Measurements from ENCODE around the gene PKD2. TPM values are rescaled to one million over a fixed set of nuclear protein-coding genes. Genes with fewer than 3 reads are reported as not detected.

PKD2 gene
- polyA plus RNA-seq, 1 donor from 2014 or later: 54.8 TPM

GRCh38 chr4:88110826-88111225 is 103.4 kb downstream of the PKD2 start:
- H2AFZ ChIP-seq (ENCODE audit: low read depth, low read length): no peak overlapping the region

GRCh38 chr4:88112856-88113255 is 105.4 kb downstream of the PKD2 start:
- Histone ChIP-seq H3K27me3 (ENCODE audit: insufficient read depth, low read depth, low read length) (no peaks in the 10 kb centered on the region), H2AFZ (ENCODE audit: low read depth, low read length) (no peak overlapping the region), H3K79me2 (replicated peaks; ENCODE audit: insufficient read depth, low read length) (no peaks in the 10 kb centered on the region), H3K9me3 (ENCODE audit: low read length) (no peaks in the 10 kb centered on the region), H3K9me2 (ENCODE audit: insufficient read depth, low read length) (no peaks in the 10 kb centered on the region), H3K4me3 (ENCODE audit: low read length) (no peak overlapping the region), H3K36me3 (ENCODE audit: insufficient read depth, low read length) (no peaks in the 10 kb centered on the region), H3K27ac (ENCODE audit: low read length) (no peak overlapping the region), H4K20me1 (ENCODE audit: insufficient read depth) (no peaks in the 10 kb centered on the region), H3K9ac (ENCODE audit: low read length) (no peak overlapping the region), H3F3A (ENCODE audit: insufficient read depth, low read length, poor library complexity, severe bottlenecking) (no peaks in the 10 kb centered on the region), H3K4me2 (ENCODE audit: low read length) (no peak overlapping the region)
- TF ChIP-seq RAD21 (conservative IDR thresholded peaks at IDR 0.05) (no peak), POLR2AphosphoS5 (IDR thresholded peaks at IDR 0.05) (no peak), EP300 (conservative IDR thresholded peaks at IDR 0.05; ENCODE audit: poor library complexity, severe bottlenecking) (no peak), MXI1 (conservative IDR thresholded peaks at IDR 0.05; ENCODE audit: poor library complexity, severe bottlenecking) (no peak), CTCF (IDR thresholded peaks at IDR 0.05; ENCODE audit: poor library complexity, severe bottlenecking) (no peak)

More at GRCh38 chr4:88110826-88111225, 103.4 kb downstream of the PKD2 start:
- Histone ChIP-seq H3K27me3 (ENCODE audit: insufficient read depth, low read depth, low read length) (no peaks in the 10 kb centered on the region), H4K20me1 (ENCODE audit: insufficient read depth) (no peaks in the 10 kb centered on the region), H3K4me3 (ENCODE audit: low read length) (no peak overlapping the region), H3K79me2 (replicated peaks; ENCODE audit: insufficient read depth, low read length) (no peaks in the 10 kb centered on the region), H3K9me2 (ENCODE audit: insufficient read depth, low read length) (no peaks in the 10 kb centered on the region), H3K27ac (ENCODE audit: low read length) (no peak overlapping the region), H3K9ac (ENCODE audit: low read length) (no peak overlapping the region), H3K4me2 (ENCODE audit: low read length) (no peak overlapping the region), H3K9me3 (ENCODE audit: low read length) (no peaks in the 10 kb centered on the region), H3K36me3 (ENCODE audit: insufficient read depth, low read length) (no peaks in the 10 kb centered on the region), H3F3A (ENCODE audit: insufficient read depth, low read length, poor library complexity, severe bottlenecking) (no peaks in the 10 kb centered on the region)
- TF ChIP-seq RAD21 (conservative IDR thresholded peaks at IDR 0.05) (no peak), MXI1 (conservative IDR thresholded peaks at IDR 0.05; ENCODE audit: poor library complexity, severe bottlenecking) (no peak), EZH2 (IDR thresholded peaks at IDR 0.05; ENCODE audit: borderline replicate concordance, insufficient read depth, low read length, poor library complexity, severe bottlenecking) (no peak), TAF1 (IDR thresholded peaks at IDR 0.05; ENCODE audit: low read depth) (no peak), CTCF (IDR thresholded peaks at IDR 0.05; ENCODE audit: poor library complexity, severe bottlenecking) (no peak), SMC3 (conservative IDR thresholded peaks at IDR 0.05; ENCODE audit: poor library complexity) (no peak), EP300 (conservative IDR thresholded peaks at IDR 0.05; ENCODE audit: poor library complexity, severe bottlenecking) (no peak), POLR2AphosphoS5 (IDR thresholded peaks at IDR 0.05) (no peak), REST (IDR thresholded peaks at IDR 0.05; ENCODE audit: borderline replicate concordance) (no peak)

Data from neural cell (in vitro differentiated cells).